ENCODE measurements around the gene PPP1R12B.
A peak's percentile ranks its signal among the peaks of the same experiment; 100 is the strongest.
"Not testable (repeated sequence)": the region's sequence is repeated elsewhere in the genome, so short reads cannot be mapped to it uniquely, and the experiment has no call there.

PPP1R12B gene

GRCh38 chr1:202614363-202615207 lies 266.1 kb downstream of the PPP1R12B start:
- DNase-seq (ENCODE audit: low read depth) = not testable (repeated sequence)

GRCh38 chr1:202615208-202615500 lies 266.7 kb downstream of the PPP1R12B start:
- not testable (repeated sequence) for DNase-seq (ENCODE audit: low read depth)

GRCh38 chr1:202615501-202616354 lies 267.2 kb downstream of the PPP1R12B start:
- DNase-seq (ENCODE audit: low read depth) = no peak

- DNase-seq (ENCODE audit: low read depth) = no peak
Observed at GRCh38 chr1:202616355-202616915, 267.9 kb downstream of the PPP1R12B start.

GRCh38 chr1:202619012-202619411 lies 270.5 kb downstream of the PPP1R12B start:
- DNase-seq (ENCODE audit: low read depth) = not testable (repeated sequence)

- DNase-seq (ENCODE audit: low read depth) = no peak
Observed at GRCh38 chr1:202619505-202619904, 271.0 kb downstream of the PPP1R12B start.

- DNase-seq (ENCODE audit: low read depth) = not testable (repeated sequence)
Observed at GRCh38 chr1:202620036-202620435, 271.5 kb downstream of the PPP1R12B start.

GRCh38 chr1:202621446-202621845 lies 272.9 kb downstream of the PPP1R12B start:
- DNase-seq (ENCODE audit: low read depth) = no peak

GRCh38 chr1:202622388-202622787 lies 273.9 kb downstream of the PPP1R12B start:
- DNase-seq (ENCODE audit: low read depth) = no peak

GRCh38 chr1:202623075-202623474 lies 274.6 kb downstream of the PPP1R12B start:
- DNase-seq (ENCODE audit: low read depth) = no peak

GRCh38 chr1:202623476-202623875 lies 275.0 kb downstream of the PPP1R12B start:
- not testable (repeated sequence) for DNase-seq (ENCODE audit: low read depth)

GRCh38 chr1:202624088-202624780 lies 275.7 kb downstream of the PPP1R12B start:
- DNase-seq (ENCODE audit: low read depth) = no peak

GRCh38 chr1:202624781-202625108 lies 276.2 kb downstream of the PPP1R12B start:
- no peak for DNase-seq (ENCODE audit: low read depth)

GRCh38 chr1:202625416-202626360 lies 277.2 kb downstream of the PPP1R12B start:
- DNase-seq (ENCODE audit: low read depth) = peak; percentile 44

- DNase-seq (ENCODE audit: low read depth) = not testable (repeated sequence)
Observed at GRCh38 chr1:202627036-202627435, 278.5 kb downstream of the PPP1R12B start.

GRCh38 chr1:202627841-202628565 lies 279.5 kb downstream of the PPP1R12B start:
- DNase-seq (ENCODE audit: low read depth) = no peak

- no peak for DNase-seq (ENCODE audit: low read depth)
Observed at GRCh38 chr1:202628646-202629215, 280.2 kb downstream of the PPP1R12B start.

GRCh38 chr1:202629257-202629811 lies 280.8 kb downstream of the PPP1R12B start:
- not testable (repeated sequence) for DNase-seq (ENCODE audit: low read depth)

- DNase-seq (ENCODE audit: low read depth) = not testable (repeated sequence)
Observed at GRCh38 chr1:202630096-202630495, 281.6 kb downstream of the PPP1R12B start.

GRCh38 chr1:202630541-202630940 lies 282.0 kb downstream of the PPP1R12B start:
- no peak for DNase-seq (ENCODE audit: low read depth)

Data from activated T-cell treated with anti-CD3 and anti-CD28 coated beads for 1 hour (primary cell).